GM21367 (cell line): ENCODE data around the gene VWA8.
"Not testable (repeated sequence)": the region's sequence is repeated elsewhere in the genome, so short reads cannot be mapped to it uniquely, and the experiment has no call there.

Source experiments
- ATAC-seq: cut with Tn5 transposase; IDR thresholded peaks from one replicate; pipeline ENCODE4 v1.9.1; 2021; ENCODE audit not compliant: unreplicated experiment

Gene VWA8

DNA sequence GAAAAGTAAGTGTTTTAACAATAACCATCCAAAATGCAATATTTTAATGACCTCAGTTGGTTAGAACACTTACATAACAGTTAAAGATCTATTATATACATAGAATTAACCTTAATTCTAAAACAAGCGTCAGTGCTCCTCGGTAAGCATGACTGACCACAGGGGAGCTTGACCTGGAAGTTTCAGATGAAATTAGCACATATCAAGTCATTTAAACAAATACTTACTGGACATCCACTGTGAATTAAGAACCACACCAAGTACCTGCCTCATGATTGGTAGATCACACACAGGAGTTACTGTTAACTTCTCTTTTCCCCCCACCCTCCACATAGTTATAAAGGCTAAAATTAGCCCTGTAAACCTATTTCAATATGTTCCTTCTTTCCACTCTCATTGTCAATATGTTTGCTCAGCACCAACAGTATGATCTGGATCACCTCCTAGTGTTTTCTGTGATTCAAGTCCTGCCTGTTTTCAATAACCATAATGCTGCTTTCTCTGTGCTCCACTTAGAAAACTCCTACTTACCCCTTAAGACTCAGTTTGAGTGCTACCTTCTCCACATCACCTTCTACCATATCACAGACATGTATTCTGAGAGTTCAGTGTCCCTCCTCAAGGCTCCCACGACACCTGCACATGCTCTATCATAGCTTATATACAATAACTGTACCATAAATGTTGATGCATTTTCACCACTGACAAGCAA is 209.0 kb downstream of the VWA8 start:
- ATAC-seq: no peak

DNA sequence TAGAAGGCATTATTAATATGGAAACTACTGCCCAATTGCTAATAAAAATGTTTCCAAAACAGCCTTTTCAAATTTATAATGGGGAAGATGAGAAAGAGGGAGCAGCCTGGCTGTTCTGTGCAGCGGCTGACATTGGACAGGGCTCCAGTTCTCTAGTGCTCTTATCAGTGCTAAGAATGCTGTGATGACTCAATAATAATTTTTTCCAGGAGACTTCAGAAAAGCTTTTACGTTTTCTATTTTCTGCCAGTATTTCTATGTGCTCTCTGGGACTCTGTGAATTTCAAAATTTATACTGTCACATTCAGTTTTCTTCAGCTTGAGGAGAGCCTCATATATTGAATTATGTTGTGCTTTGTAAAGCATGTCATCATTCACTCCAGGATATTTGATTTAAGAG is 209.6 kb downstream of the VWA8 start:
- no peak for ATAC-seq

DNA sequence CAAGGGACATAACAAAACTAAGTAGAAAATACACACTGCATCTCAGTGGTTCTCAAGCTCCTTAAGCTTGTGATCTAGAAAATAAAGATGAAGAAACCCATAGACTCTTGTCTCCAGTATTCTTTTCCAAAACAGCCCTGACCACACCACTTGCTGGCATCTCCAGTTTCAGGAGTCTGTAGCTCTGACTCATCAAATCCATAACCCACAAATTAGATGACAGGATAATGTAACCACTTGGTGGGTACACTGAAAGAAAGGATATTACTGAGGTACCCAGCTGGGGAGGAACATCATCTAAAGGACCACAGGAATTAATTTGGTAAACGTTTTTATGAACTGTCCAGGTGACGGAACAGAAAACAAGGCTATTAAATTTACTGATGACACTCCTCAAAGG is 214.7 kb downstream of the VWA8 start:
- ATAC-seq: no peak

DNA sequence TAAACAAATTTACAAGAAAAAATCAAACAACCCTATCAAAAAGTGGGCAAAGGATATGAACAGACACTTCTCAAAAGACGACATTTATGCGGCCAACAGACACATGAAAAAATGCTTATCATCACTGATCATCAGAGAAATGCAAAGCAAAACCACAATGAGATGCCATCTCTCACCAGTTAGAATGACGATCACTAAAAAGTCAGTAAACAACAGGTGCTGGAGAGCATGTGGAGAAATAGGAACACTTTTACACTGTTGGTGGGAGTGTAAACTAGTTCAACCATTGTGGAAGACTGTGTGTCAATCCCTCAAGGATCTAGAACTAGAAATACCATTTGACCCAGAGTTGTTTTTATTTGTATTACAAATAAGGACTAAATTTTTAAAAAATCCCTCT is 215.4 kb downstream of the VWA8 start:
- not testable (repeated sequence) for ATAC-seq

DNA sequence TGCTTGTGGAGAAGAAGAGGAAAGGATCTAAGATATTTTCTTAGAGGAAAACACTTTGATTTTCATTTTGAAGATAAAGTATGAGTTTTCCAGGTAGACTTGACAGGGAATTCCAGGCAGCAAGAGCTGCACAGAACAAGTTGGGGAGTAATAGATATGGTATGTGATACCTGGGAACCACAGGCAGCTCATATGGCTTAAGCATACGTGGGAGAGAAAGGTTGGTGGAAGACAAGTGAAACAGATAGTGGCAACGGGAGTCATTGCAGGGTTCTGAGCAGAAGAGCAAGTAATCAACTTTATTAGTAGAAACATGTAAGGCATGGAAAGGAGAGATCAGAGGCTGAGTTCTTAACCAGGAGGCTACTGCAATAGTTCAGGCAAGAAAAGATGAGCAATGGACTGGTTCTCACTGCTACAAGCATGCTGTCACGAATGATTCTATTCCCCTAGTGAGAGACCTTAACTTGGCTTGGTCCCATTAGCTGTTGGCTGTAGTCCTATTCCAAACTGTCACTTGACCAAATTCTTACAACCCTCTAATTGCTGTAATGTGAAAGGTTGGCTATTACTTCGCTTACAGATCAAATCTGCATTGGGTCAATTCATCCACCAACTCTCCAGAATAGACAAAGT is 217.9 kb downstream of the VWA8 start:
- ATAC-seq: no peak

DNA sequence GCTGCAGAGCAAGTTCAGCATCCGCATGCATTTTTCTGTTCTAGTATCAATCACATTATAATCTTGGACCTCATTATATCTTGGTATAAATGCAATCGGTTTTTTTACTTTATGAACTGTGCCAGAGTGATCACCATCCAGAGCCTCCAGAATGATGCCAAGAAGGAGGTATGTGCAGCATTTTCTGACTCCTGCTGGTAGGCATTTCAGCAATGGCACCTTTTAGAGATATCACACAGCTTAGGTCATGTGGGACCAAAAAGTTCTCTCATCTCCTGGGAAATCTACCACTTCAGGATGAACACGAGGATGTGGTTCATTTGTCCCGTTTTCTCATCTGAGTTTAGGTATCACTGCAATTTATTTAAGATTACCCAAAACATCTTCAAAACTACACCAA is 220.4 kb downstream of the VWA8 start:
- ATAC-seq: no peak

DNA sequence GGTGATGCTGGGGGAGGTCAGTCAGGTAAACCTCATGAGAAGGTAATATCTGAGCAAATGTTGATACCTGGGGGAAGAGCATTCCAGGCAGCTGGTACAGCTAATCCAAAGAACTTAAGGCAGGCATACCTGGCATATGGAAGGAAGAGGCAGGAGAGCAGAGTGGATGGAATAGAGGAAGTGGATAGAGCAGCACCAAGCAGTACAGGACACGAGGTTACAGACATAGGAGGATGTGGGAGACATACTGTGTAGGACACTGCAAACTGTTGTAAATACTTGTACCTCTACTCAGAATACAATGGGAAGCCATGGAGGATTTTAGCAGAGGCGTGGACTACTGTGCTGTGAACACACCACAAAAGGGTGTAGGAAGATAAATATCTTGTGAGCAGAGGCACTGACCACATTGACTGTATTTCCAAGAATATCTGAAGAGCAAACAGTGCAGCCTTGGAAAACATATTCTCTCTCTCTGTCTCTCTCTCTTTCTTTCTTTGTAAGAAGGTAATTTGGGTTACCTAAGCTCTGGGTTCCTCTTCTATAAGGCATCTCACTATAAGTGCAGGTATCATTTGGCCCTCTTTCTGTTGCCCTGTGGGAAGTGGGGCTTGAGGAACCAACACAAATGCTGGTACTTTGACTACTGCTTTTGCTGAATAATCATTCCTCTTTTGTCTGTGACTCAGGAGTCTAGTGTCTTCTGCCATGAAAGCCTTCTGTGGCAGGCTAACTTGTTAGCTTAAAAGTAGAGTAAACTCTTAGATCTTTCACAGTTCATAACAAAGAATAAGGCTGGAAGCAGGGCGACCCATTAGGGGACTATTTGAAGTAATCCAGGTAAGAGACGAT is 238.0 kb downstream of the VWA8 start:
- ATAC-seq: no peak

DNA sequence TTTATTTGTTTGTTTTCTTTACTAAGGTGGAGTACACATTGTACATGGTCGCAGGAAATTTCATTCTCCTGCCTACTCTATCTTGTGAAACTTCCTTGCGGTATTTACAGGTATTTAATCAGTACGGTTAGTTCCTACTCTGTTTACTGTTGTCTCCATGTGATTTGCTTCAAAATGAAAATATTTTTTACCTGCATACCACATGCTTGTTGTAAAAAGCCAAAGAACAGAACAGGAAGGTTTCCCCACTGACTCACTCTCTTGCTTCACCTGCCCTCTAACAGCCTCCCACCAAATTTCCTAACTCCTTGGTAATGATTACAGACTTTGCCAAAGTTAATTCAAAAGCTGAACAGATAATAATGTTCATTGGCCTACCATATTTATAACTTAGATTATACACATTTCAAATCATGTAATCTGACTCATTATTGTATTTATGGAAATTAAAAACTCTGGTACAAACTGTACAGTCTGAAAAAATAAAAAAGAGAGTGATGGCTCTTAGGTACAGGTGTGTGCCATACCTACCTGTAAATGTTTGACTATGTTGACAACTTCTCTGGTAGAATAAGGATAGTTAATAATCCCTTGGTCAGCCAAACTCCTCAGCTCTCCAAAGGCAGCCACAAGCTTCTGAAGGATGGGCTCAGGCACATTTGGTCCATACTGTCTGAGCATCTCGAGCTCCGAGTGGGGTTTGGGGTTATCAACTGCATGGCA is 239.9 kb downstream of the VWA8 start:
- no peak for ATAC-seq

DNA sequence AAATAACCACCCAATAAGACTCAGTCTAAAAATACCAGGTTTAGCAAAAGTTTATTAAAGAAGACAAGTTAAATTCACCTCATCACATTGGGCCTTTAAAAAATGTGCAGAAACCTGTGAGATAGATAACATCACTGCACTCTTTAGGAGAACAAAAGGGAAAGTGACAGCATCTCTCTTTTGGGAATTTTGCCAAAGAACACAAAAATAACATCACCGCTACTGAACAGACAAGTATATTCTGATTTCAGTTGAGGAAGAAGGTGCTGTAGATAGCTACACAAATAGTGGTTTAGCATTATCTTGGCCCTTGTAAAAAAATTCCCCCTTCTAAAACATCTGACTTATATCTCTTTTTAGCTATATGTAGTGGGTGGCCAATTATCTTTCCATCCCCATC is 244.7 kb downstream of the VWA8 start:
- ATAC-seq: no peak

DNA sequence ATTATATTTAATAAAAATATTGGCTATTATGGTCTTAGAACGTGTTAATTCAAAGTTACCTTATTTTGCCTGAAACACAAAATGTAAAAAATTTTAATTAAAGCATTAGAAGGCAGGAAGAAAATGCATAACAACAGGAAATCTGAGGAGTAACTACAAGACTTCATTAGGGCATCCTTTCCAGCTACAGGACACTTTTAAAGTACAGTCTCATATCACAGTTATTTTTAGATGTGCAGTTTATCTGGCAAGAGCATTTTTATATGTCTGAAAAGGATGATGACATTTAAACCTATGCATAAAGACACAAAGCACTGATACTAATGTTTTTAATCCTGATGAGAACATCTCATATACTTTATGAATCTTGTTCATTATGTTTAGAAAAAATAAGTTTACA is 247.5 kb downstream of the VWA8 start:
- no peak for ATAC-seq

DNA sequence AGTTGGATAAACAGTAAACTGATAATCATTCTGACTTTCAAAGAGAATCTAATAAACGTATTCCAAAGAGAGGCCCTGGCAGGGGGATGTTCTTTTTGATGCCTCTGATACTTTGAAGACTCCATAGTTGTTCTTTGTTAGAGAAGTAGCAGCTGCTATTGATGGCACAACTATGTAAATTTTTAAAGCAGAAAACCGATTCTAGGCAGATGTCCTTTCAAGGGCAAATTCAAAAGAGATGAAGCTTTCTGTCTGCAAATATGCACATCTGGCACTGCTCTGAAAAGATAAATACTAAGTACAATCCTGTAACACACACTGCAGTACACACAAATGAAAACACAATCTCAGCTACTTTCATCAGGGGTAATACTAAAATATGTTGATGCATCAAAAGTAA is 250.1 kb downstream of the VWA8 start:
- ATAC-seq: no peak

DNA sequence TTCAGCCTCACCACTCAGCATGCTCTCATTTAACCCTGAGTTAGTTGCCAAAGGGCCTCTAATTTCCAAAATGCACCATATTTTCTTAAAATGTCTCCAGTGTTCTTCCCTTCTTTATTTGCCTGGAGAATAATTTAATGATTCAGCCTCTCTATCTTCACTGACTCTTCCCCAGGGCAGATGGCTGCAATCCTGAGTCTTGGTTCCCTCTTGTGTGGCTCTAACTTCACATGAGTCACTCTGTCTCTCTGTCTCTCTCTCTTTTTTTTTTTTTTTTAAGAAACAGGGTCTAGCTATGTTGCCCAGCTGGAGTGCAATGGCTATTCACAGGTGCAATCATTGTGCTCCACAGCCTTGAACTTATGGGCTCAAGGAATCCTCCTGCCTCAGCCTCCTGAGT is 251.4 kb downstream of the VWA8 start:
- no peak for ATAC-seq

DNA sequence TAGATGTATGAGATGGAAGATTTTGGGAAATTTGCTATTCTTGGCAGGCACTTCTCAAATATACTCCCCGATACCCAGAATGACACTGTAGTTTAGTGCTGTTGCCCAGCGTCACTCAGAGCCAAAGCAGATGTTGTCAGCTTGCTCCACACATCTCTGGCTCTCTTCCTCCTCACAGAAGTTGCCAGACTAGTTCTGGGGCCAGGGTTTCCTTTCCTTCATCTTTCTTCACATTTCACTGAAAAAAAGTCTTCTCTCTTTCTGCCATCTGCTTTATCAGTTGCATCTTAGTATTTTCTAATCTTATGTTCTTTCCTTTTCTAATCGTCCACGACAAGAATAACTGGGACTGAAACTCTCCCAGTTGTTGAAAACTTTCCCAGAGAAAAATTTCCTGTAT is 252.2 kb downstream of the VWA8 start:
- no peak for ATAC-seq

DNA sequence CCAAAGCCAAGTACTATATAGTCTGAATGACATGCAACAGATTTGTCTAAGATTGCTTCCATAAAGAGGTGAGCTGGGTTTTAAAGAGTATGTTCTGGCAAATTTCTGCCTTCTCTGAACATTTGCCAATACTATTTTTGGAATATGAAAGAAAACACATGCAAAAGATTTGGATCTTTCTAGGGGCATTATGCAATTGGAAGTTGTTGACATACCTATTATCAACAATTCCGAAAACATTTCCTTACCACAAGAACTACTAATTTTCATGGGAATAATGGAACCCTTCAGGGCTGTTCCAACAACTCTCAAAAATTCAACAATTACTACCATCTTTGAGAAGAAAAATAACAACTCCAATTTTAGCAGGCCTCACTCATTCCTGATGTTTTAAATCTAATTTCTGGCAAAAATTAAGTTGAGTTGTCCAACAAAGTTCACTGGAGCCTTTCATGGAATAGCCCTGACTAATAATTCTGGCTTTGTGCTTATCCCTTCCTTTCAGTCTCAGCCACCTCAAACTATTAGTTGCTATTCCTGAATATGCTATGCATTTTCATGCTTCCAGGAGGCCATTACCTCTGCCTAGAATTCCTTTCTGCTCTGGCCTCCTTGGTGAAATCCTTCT is 253.6 kb downstream of the VWA8 start:
- no peak for ATAC-seq

DNA sequence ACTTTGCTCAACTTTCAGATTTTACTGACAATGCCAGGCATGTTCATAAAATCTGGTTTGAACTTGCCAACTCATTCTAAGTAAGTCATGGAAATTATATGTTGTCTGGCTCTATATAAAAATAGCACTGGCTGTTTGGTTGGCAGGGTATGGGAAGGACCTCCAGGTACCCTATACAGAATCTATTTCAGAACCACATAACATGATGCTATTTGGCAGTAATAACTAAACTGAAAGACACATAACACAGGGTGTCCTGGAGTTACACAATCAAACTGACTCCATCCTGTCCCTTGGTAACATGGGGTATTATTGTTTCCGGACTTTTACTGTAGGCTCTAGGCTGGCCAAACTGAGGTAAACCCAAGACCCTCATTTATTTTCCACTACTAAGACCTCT is 254.8 kb downstream of the VWA8 start:
- ATAC-seq: no peak

DNA sequence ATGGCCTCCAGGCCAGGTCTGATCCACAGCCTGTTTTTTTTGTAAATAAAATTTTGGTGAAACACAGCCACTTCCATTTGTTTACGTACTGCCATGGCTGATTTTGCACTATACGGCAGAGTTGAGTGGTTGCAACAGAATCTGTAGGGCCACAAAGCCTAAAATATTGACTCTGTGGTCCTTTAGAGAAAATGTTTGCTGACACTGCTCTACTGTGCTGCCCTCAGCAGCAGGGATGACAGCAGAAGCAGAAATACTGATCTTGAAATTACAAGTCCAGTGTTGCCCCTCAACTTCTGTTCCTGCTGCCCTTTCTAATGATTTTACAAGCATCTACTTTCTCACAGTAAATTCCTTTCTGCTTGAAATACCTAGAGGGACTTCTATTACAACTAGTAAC is 258.4 kb downstream of the VWA8 start:
- ATAC-seq: no peak

DNA sequence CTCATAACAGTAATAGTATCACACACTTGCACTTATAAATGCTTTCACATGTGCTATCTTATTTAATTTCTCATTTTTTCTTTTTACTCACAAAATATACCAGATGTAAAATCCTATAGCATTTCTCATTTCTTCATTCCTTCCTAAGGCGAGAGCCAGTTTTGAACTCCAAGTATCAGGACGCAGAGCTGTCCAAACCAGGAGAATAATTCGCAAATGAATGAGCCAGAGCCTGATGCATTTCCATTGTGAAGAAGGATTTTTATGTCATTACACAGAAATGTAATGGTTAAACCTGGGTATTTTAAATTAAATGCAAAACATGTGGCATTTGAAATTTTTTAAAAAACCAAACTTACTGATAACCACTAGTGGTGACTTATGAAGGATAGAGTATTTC is 259.2 kb downstream of the VWA8 start:
- no peak for ATAC-seq

DNA sequence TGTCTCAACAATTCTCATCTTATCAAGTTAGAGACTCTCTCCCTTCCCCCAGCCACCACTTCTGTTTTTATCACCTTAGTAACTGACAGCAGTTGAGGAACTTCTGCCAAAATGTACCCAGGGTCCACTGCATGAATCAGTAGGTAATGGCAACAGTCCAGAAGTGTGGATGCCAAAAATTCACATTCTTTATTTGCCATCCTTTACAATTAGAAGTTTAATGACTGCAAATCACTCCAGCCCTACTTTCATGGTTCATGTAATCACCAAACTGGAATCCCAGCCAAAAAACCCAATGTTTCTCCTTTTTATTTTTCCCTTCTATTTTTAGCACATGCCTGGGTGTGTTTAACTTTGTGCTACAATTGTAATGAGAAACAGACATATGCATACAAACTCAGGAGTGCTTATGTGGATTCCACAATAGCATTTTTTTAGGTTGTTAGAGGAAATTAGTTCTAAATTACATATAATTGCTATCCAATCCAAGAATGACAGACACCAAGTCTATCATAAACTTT is 260.1 kb downstream of the VWA8 start:
- ATAC-seq: no peak

DNA sequence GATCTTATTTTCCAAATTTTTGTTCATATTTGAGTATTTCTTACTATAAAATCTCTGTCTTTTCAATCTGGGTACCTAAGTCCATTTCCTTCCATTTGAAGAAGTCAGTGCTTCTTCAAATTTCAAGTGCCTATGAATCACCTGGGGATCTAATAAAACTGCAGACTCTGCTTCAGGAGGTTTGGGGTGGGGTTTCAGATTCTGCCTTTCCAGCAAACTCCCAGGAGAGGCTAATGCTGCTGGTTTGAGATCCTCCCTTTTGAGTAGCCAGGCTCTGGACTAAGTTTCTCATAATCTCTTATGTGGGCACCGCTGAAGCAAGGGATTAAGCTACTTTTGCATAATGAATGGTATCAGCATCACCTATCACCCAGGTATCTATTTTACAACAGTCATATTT is 261.1 kb downstream of the VWA8 start:
- no peak for ATAC-seq

DNA sequence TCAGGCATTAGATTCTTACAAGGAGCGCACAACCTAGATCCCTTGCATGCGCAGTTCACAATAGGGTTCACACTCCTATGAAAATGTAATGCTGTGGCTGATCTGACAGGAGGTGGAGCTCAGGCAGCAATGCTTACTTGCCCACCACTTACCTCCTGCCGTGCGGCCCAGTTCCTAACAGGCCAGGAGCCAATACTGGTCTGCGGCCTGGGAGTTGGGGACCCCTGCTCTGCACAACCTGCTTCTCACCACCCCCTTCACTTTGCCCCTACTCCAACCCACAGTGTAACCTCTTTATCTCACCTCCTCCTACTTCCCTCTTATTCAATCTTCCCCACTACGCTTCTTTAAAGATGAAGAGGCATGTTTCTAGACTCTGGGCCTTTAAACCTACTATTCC is 263.3 kb downstream of the VWA8 start:
- no peak for ATAC-seq
